B cell (primary cell): ENCODE measurements around the gene SMIM21. TPM values are rescaled to one million over a fixed set of nuclear protein-coding genes. Genes with fewer than 3 reads are reported as not detected.

Experiments
- ATAC-seq: fragments of 200-7000 bp; cut with Tn5 transposase; one replicate; pipeline ENCODE4 v1.10.0; 2021; ENCODE audit warnings: low read depth, mild to moderate bottlenecking, moderate number of reproducible peaks, moderate library complexity
- CTCF ChIA-PET: fragments of 350-600 bp; sonication (Branson Sonifier 250); formaldehyde crosslinking; loops from one replicate; lab custom pipeline; 2021; ENCODE audit warnings: antibody characterized with exemption, inconsistent platforms; lab: Charles Lee
- POLR2A ChIA-PET: fragments of 350-600 bp; sonication (Branson Sonifier 250); formaldehyde crosslinking; loops from one replicate; lab custom pipeline; 2021; ENCODE audit warnings: antibody characterized with exemption; lab: Charles Lee
- DNase-seq: peaks from one replicate; pipeline ENCODE4 v3.0.0; 2013
- H2AFZ ChIP-seq: 2 replicates; pipeline ENCODE4 v1.6.1; 2012; ENCODE audit warnings: mild to moderate bottlenecking, low read depth, low read length; ENCODE audit not compliant: insufficient read depth, poor library complexity, severe bottlenecking
- H3K27ac ChIP-seq, 2 donors: 1 replicate in 1 of 2; 2 replicates in 1 of 2; pipeline ENCODE4 v1.5.1; 2012 to 2013; ENCODE audit warnings: low read length in 2 of 2, mild to moderate bottlenecking in 2 of 2, moderate library complexity in 1 of 2
- H3K27me3 ChIP-seq, 4 experiments: fragments of 200-600 bp in 1 of 4; sonication (generic) in 1 of 4; replicated peaks in 1 of 4; 1 replicate in 2 of 4; 2 replicates in 2 of 4; pipeline versions ENCODE4 v1.6.1 to v1.7.0; 2013 to 2016; ENCODE audit warnings: low read length in 3 of 4, mild to moderate bottlenecking in 2 of 4, mixed read lengths in 1 of 4, moderate library complexity in 1 of 4; ENCODE audit not compliant: insufficient read depth in 4 of 4, control insufficient read depth in 3 of 4; ENCODE audit errors: control extremely low read depth in 1 of 4
- H3K36me3 ChIP-seq, 2 experiments: replicated peaks in 1 of 2; 1 replicate in 1 of 2; 2 replicates in 1 of 2; pipeline versions ENCODE4 v1.6.1 to v1.7.1; 2013; ENCODE audit warnings: low read length in 1 of 2; ENCODE audit not compliant: insufficient read depth in 2 of 2, control insufficient read depth in 1 of 2; ENCODE audit errors: control extremely low read depth in 1 of 2, extremely low read depth in 1 of 2
- H3K4me1 ChIP-seq, 2 donors: fragments of 200-600 bp in 1 of 2; sonication (generic) in 1 of 2; 1 replicate in 1 of 2; 2 replicates in 1 of 2; pipeline versions ENCODE4 v1.5.1 to v1.6.1; 2013 to 2017; ENCODE audit warnings: low read length in 2 of 2; ENCODE audit not compliant: control insufficient read depth in 2 of 2, insufficient read depth in 2 of 2
- H3K4me2 ChIP-seq: replicated peaks from 2 replicates; pipeline ENCODE3; 2012; ENCODE audit warnings: mild to moderate bottlenecking, low read depth, low read length; ENCODE audit not compliant: poor library complexity, severe bottlenecking
- H3K4me3 ChIP-seq, 5 experiments: fragments of 200-600 bp in 1 of 5; sonication (generic) in 1 of 5; 1 replicate in 3 of 5; 2 replicates in 2 of 5; pipeline versions ENCODE4 v1.5.1 to v1.7.0; 2011 to 2016; ENCODE audit warnings: low read length in 4 of 5, mild to moderate bottlenecking in 4 of 5, low read depth in 2 of 5, control low read depth in 1 of 5, moderate library complexity in 1 of 5; ENCODE audit not compliant: insufficient read depth in 1 of 5; ENCODE audit errors: control extremely low read depth in 1 of 5, extremely low read depth in 1 of 5
- H3K79me2 ChIP-seq: fragments of 200-600 bp; sonication (generic); one replicate; pipeline ENCODE4 v1.6.0; 2016; ENCODE audit warnings: low read length; ENCODE audit not compliant: control insufficient read depth, insufficient read depth
- H3K9ac ChIP-seq: fragments of 200-600 bp; sonication (generic); 2 replicates; pipeline ENCODE4 v1.6.1; 2017; ENCODE audit warnings: mild to moderate bottlenecking, low read length, moderate library complexity
- H3K9me3 ChIP-seq, 3 donors: one replicate each; pipeline versions ENCODE4 v1.6.1 to v1.7.1; 2013; ENCODE audit warnings: low read length in 2 of 3; ENCODE audit not compliant: control insufficient read depth in 2 of 3, insufficient read depth in 1 of 3; ENCODE audit errors: control extremely low read depth in 1 of 3
- H4K20me1 ChIP-seq: 2 replicates; pipeline ENCODE4 v1.6.0; 2012; ENCODE audit warnings: mild to moderate bottlenecking, low read length; ENCODE audit not compliant: insufficient read depth, control insufficient read depth, poor library complexity, severe bottlenecking
- H3K27ac Mint-ChIP-seq: one replicate; pipeline ENCODE4 v1.8.0; 2021; ENCODE audit warnings: mixed read lengths
- H3K27me3 Mint-ChIP-seq: one replicate; pipeline ENCODE4 v1.8.0; 2021; ENCODE audit warnings: mixed read lengths
- H3K4me1 Mint-ChIP-seq: one replicate; pipeline ENCODE4 v1.8.0; 2021; ENCODE audit warnings: mixed read lengths
- H3K4me3 Mint-ChIP-seq: one replicate; pipeline ENCODE4 v1.8.0; 2021; ENCODE audit warnings: mixed read lengths
- H3K9me3 Mint-ChIP-seq: one replicate; pipeline ENCODE4 v1.8.0; 2022; ENCODE audit warnings: mixed read lengths; ENCODE audit not compliant: insufficient read depth
- EZH2 ChIP-seq: IDR thresholded peaks from 2 replicates; pipeline ENCODE4 v1.6.1; 2012; ENCODE audit warnings: borderline replicate concordance, low read depth, mild to moderate bottlenecking, moderate library complexity, low read length; ENCODE audit not compliant: insufficient read depth, poor library complexity, severe bottlenecking
- WGBS: methylation state at CpG from one replicate; pipeline ENCODE4 v1.1.5; 2013; ENCODE audit warnings: missing lambda C conversion rate; ENCODE audit not compliant: insufficient coverage; 5-methylcytosine and 5-hydroxymethylcytosine counted together
- intact Hi-C: fragments of 100-400 bp; cut with micrococcal nuclease; formaldehyde crosslinking; loops from one replicate; pipeline ENCODE4 v1.10.0; 2022
- polyA plus RNA-seq: library from polyadenylated mRNA; depleted of rRNA; stranded (reverse); fragments of >200 nt; gene quantifications from 2 replicates; pipeline ENCODE4 v1.2.3, GENCODE V29; 2012
- total RNA-seq, 2 donors: library from RNA; stranded (reverse); fragments of 120-200 nt in 1 of 2; gene quantifications; 1 replicate in 1 of 2; 2 replicates in 1 of 2; pipeline versions ENCODE4 v1.2.3 to v1.2.4, GENCODE V29; 2013 to 2022
- TF ChIP-seq, protein P1 (sequence below): fragments of 200-600 bp; IDR thresholded peaks from one replicate; pipeline ENCODE4 v1.8.0; 2022; ENCODE audit warnings: antibody characterized with exemption, mild to moderate bottlenecking

The SMIM21 gene
- total and polyA plus RNA-seq, 2 donors (not counting 1 experiment from before 2014, with no cell fraction given), result not detected

GRCh38 chr18:75462178-75462832, 34.8 kb upstream of the SMIM21 start:
- H2AFZ ChIP-seq, result no peak overlapping the region
- TF ChIP-seq, protein P1, sequence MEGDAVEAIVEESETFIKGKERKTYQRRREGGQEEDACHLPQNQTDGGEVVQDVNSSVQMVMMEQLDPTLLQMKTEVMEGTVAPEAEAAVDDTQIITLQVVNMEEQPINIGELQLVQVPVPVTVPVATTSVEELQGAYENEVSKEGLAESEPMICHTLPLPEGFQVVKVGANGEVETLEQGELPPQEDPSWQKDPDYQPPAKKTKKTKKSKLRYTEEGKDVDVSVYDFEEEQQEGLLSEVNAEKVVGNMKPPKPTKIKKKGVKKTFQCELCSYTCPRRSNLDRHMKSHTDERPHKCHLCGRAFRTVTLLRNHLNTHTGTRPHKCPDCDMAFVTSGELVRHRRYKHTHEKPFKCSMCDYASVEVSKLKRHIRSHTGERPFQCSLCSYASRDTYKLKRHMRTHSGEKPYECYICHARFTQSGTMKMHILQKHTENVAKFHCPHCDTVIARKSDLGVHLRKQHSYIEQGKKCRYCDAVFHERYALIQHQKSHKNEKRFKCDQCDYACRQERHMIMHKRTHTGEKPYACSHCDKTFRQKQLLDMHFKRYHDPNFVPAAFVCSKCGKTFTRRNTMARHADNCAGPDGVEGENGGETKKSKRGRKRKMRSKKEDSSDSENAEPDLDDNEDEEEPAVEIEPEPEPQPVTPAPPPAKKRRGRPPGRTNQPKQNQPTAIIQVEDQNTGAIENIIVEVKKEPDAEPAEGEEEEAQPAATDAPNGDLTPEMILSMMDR, result no peak
- TF ChIP-seq EZH2, result no peak
- H3K27ac ChIP-seq, result no peak overlapping the region
- no peaks in the 10 kb centered on the region for H3K79me2 ChIP-seq
- no peak overlapping the region for H3K9ac ChIP-seq
- Mint-ChIP-seq H3K9me3 (peaks cover 3% of the 10 kb centered on the region), H3K27ac (no peak overlapping the region), H3K4me1 (no peaks in the 10 kb centered on the region), H3K27me3 (peaks cover 18% of the 10 kb centered on the region), H3K4me3 (no peak overlapping the region)
- ChIA-PET CTCF (no interaction called here), POLR2A (no interaction called here)
- no peaks in the 10 kb centered on the region for H4K20me1 ChIP-seq
- 77% methylated on average over 7 of the region's 10 CpGs for WGBS
- peaks cover 0 to 4% (median 0%) of the 10 kb centered on the region in 4 experiments for H3K27me3 ChIP-seq
- intact Hi-C loops, result no loop called here
- no peak for ATAC-seq
- no peak for DNase-seq
- H3K4me1 ChIP-seq, result no peaks in the 10 kb centered on the region
- H3K9me3 ChIP-seq, result peaks cover 1 to 9% (median 3%) of the 10 kb centered on the region in 3 donors
- H3K4me2 ChIP-seq, result no peak overlapping the region
- no peaks in the 10 kb centered on the region for H3K36me3 ChIP-seq
- no peak overlapping the region for H3K4me3 ChIP-seq

DNA sequence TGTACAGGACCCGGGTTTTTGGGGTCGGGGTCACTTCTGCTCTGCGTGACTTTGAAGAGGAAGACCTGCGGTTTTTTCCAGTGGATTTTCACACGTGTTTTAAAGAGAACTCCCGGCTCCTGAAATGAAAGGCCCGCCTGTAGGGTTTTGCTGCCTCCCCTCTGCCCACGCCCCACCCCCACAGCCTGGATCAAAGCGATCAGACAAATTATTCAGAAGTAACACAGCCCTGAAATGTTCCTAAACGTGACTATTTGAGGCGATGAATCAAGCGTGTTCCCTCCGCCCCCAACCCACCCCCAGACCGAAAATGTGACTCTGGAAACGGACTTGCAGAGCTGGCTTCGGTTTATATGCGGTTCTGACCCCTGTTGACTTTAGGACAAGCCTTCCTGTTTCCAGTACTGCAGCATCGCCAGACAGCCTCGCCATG, 28.7 kb upstream of the SMIM21 start:
- H3K9ac ChIP-seq, result no peak overlapping the region
- DNase-seq (no peak), ATAC-seq (no peak)
- Mint-ChIP-seq H3K27me3 (peaks cover 44% of the 10 kb centered on the region), H3K4me3 (peak overlapping the region; percentile 29), H3K9me3 (peaks cover 3% of the 10 kb centered on the region), H3K4me1 (peaks cover 2% of the 10 kb centered on the region), H3K27ac (no peak overlapping the region)
- peaks cover 0 to 31% (median 17%) of the 10 kb centered on the region in 4 experiments for H3K27me3 ChIP-seq
- no peak overlapping the region for H3K27ac ChIP-seq
- peak overlapping the region; percentile 38 for H2AFZ ChIP-seq
- ChIA-PET CTCF (no interaction called here), POLR2A (no interaction called here)
- no peaks in the 10 kb centered on the region for H4K20me1 ChIP-seq
- H3K9me3 ChIP-seq, result peaks cover 1 to 9% (median 8%) of the 10 kb centered on the region in 3 donors
- H3K4me3 ChIP-seq, result no peak overlapping the region
- no peaks in the 10 kb centered on the region for H3K79me2 ChIP-seq
- H3K4me2 ChIP-seq, result peak overlapping the region; percentile 35
- TF ChIP-seq EZH2, result no peak
- TF ChIP-seq, protein P1, result no peak
- 10% methylated on average over 19 of the region's 19 CpGs for WGBS
- intact Hi-C loops, result no loop called here
- no peaks in the 10 kb centered on the region for H3K36me3 ChIP-seq
- no peaks in the 10 kb centered on the region for H3K4me1 ChIP-seq
